Trophoblast cell (in vitro differentiated cells and primary cell): ENCODE results near the gene CNKSR3.

Experiments used
- DNase-seq, 2 donors: peaks; one replicate each; pipeline ENCODE4 v3.0.0-alpha.2; 2016
- H2AFZ ChIP-seq: 2 replicates; pipeline ENCODE4 v1.6.1; 2013; ENCODE audit warnings: low read length, moderate library complexity, mild to moderate bottlenecking; ENCODE audit not compliant: insufficient read depth, poor library complexity
- H2AK5ac ChIP-seq: 2 replicates; pipeline ENCODE4 v1.6.1; 2013; ENCODE audit warnings: mild to moderate bottlenecking, low read length
- H2BK120ac ChIP-seq: 2 replicates; pipeline ENCODE4 v1.6.1; 2013; ENCODE audit warnings: low read length, mild to moderate bottlenecking, moderate library complexity; ENCODE audit not compliant: insufficient read depth, poor library complexity
- H2BK12ac ChIP-seq: 2 replicates; pipeline ENCODE4 v1.6.1; 2013; ENCODE audit warnings: mild to moderate bottlenecking, low read length, moderate library complexity
- H2BK5ac ChIP-seq: 2 replicates; pipeline ENCODE4 v1.6.1; 2013; ENCODE audit warnings: low read length, low read depth, moderate library complexity, mild to moderate bottlenecking; ENCODE audit not compliant: poor library complexity
- H3K14ac ChIP-seq: 2 replicates; pipeline ENCODE4 v1.6.1; 2013; ENCODE audit warnings: mild to moderate bottlenecking, low read length
- H3K18ac ChIP-seq: 2 replicates; pipeline ENCODE4 v1.6.1; 2013; ENCODE audit warnings: mild to moderate bottlenecking, low read length
- H3K23ac ChIP-seq: 2 replicates; pipeline ENCODE4 v1.6.1; 2013; ENCODE audit warnings: low read length
- H3K27ac ChIP-seq: 2 replicates; pipeline ENCODE4 v1.5.1; 2013; ENCODE audit warnings: low read depth, mild to moderate bottlenecking, inconsistent platforms, low read length, moderate library complexity
- H3K27me3 ChIP-seq: 2 replicates; pipeline ENCODE4 v1.6.1; 2013; ENCODE audit warnings: inconsistent platforms, mild to moderate bottlenecking, low read length, moderate library complexity; ENCODE audit not compliant: insufficient read depth
- H3K36me3 ChIP-seq, 2 experiments: 1 replicate in 1 of 2; 2 replicates in 1 of 2; pipeline ENCODE4 v1.6.1; 2013; ENCODE audit warnings: low read length in 2 of 2, mild to moderate bottlenecking in 2 of 2, moderate library complexity in 1 of 2; ENCODE audit not compliant: insufficient read depth in 2 of 2, control insufficient read depth in 1 of 2
- H3K4ac ChIP-seq: 2 replicates; pipeline ENCODE4 v1.6.1; 2013; ENCODE audit warnings: low read depth, mild to moderate bottlenecking, low read length, moderate library complexity
- H3K4me1 ChIP-seq, 2 experiments: 1 replicate in 1 of 2; 2 replicates in 1 of 2; pipeline ENCODE4 v1.6.1; 2013; ENCODE audit warnings: low read length in 2 of 2, mild to moderate bottlenecking in 2 of 2, moderate library complexity in 1 of 2; ENCODE audit not compliant: insufficient read depth in 2 of 2, control insufficient read depth in 1 of 2
- H3K4me2 ChIP-seq: 2 replicates; pipeline ENCODE4 v1.6.1; 2013; ENCODE audit warnings: inconsistent platforms, mild to moderate bottlenecking, low read length, moderate library complexity
- H3K4me3 ChIP-seq: 2 replicates; pipeline ENCODE4 v1.5.1; 2013; ENCODE audit warnings: mild to moderate bottlenecking, low read depth, low read length, inconsistent platforms
- H3K79me1 ChIP-seq: one replicate; pipeline ENCODE4 v1.6.1; 2013; ENCODE audit warnings: low read length
- H3K79me2 ChIP-seq: 2 replicates; pipeline ENCODE4 v1.6.1; 2013; ENCODE audit warnings: low read length, mild to moderate bottlenecking; ENCODE audit not compliant: control insufficient read depth, insufficient read depth, poor library complexity
- H3K9ac ChIP-seq: 2 replicates; pipeline ENCODE4 v1.6.1; 2013; ENCODE audit warnings: mild to moderate bottlenecking, low read length
- H3K9me3 ChIP-seq: 2 replicates; pipeline ENCODE4 v1.6.1; 2013; ENCODE audit warnings: low read depth, mild to moderate bottlenecking, control low read depth, inconsistent platforms, low read length; ENCODE audit not compliant: insufficient read depth
- H4K12ac ChIP-seq: 2 replicates; pipeline ENCODE4 v1.6.1; 2013; ENCODE audit warnings: low read depth, mild to moderate bottlenecking, low read length, moderate library complexity
- H4K8ac ChIP-seq: 2 replicates; pipeline ENCODE4 v1.6.1; 2013; ENCODE audit warnings: low read depth, mild to moderate bottlenecking, low read length, moderate library complexity
- H4K91ac ChIP-seq: one replicate; pipeline ENCODE4 v1.6.1; 2013; ENCODE audit warnings: low read depth, mild to moderate bottlenecking, low read length, moderate library complexity
- WGBS: extraction: QIAGEN DNeasy Blood & Tissue Kit; methylation state at CpG from one replicate; pipeline ENCODE4 v1.1.7; 2013; ENCODE audit warnings: missing lambda C conversion rate; ENCODE audit not compliant: insufficient read length, insufficient coverage; ENCODE audit errors: extremely low coverage; 5-methylcytosine and 5-hydroxymethylcytosine counted together

The CNKSR3 gene

GRCh38 chr6:154529957-154530356 is 19.5 kb upstream of the CNKSR3 start:
- Histone ChIP-seq H4K8ac (no peak overlapping the region), H3K9me3 (no peaks in the 10 kb centered on the region), H2AFZ (no peak overlapping the region), H3K4me2 (no peak overlapping the region), H3K4ac (no peak overlapping the region), H2AK5ac (no peak overlapping the region), H3K27ac (no peak overlapping the region), H3K27me3 (no peaks in the 10 kb centered on the region), H3K4me1 (no peaks in the 10 kb centered on the region), H3K18ac (no peak overlapping the region), H3K79me1 (no peaks in the 10 kb centered on the region), H2BK120ac (no peak overlapping the region), H3K4me3 (no peak overlapping the region), H2BK5ac (no peak overlapping the region), H3K36me3 (no peaks in the 10 kb centered on the region), H3K14ac (no peak overlapping the region), H4K91ac (no peak overlapping the region), H4K12ac (no peak overlapping the region), H3K23ac (no peak overlapping the region), H3K79me2 (no peaks in the 10 kb centered on the region), H3K9ac (no peak overlapping the region), H2BK12ac (no peak overlapping the region)
- peak; percentile 42 to 73 for DNase-seq
- no CpG with 5 or more reads among the region's 6 CpGs for WGBS

GRCh38 chr6:154528310-154528915 is 17.9 kb upstream of the CNKSR3 start:
- Histone ChIP-seq H2AK5ac (no peak overlapping the region), H3K79me2 (no peaks in the 10 kb centered on the region), H3K79me1 (no peaks in the 10 kb centered on the region), H3K9me3 (peaks cover 2% of the 10 kb centered on the region), H3K4me2 (no peak overlapping the region), H4K91ac (no peak overlapping the region), H3K23ac (no peak overlapping the region), H2AFZ (no peak overlapping the region), H4K12ac (no peak overlapping the region), H3K9ac (no peak overlapping the region), H3K4ac (no peak overlapping the region), H3K27me3 (no peaks in the 10 kb centered on the region), H2BK12ac (no peak overlapping the region), H3K18ac (no peak overlapping the region), H3K36me3 (no peaks in the 10 kb centered on the region), H2BK120ac (no peak overlapping the region), H2BK5ac (no peak overlapping the region), H3K14ac (no peak overlapping the region), H4K8ac (no peak overlapping the region), H3K4me1 (no peaks in the 10 kb centered on the region), H3K27ac (no peak overlapping the region), H3K4me3 (no peak overlapping the region)
- DNase-seq = no peak
- WGBS = no CpG with 5 or more reads among the region's 3 CpGs

- Histone ChIP-seq H3K9me3 (peaks cover 2% of the 10 kb centered on the region), H3K23ac (no peak overlapping the region), H3K36me3 (no peaks in the 10 kb centered on the region), H3K79me2 (no peaks in the 10 kb centered on the region), H2AK5ac (no peak overlapping the region), H3K4me2 (no peak overlapping the region), H3K27me3 (no peaks in the 10 kb centered on the region), H3K9ac (no peak overlapping the region), H3K4ac (no peak overlapping the region), H4K91ac (no peak overlapping the region), H2BK120ac (no peak overlapping the region), H3K18ac (no peak overlapping the region), H3K4me1 (no peaks in the 10 kb centered on the region), H4K8ac (no peak overlapping the region), H3K79me1 (no peaks in the 10 kb centered on the region), H3K27ac (no peak overlapping the region), H2BK12ac (no peak overlapping the region), H2BK5ac (no peak overlapping the region), H2AFZ (no peak overlapping the region), H3K4me3 (no peak overlapping the region), H4K12ac (no peak overlapping the region), H3K14ac (no peak overlapping the region)
- DNase-seq = no peak
- WGBS = no CpG with 5 or more reads among the region's 1 CpG
These were observed 16.5 kb upstream of the CNKSR3 start for GRCh38 chr6:154526996-154527395.

- WGBS = no CpG with 5 or more reads among the region's 4 CpGs
- Histone ChIP-seq H3K27ac (no peak overlapping the region), H4K12ac (no peak overlapping the region), H2BK5ac (no peak overlapping the region), H3K36me3 (no peaks in the 10 kb centered on the region), H3K4me1 (no peaks in the 10 kb centered on the region), H3K27me3 (no peaks in the 10 kb centered on the region), H3K4ac (no peak overlapping the region), H3K9me3 (peaks cover 5% of the 10 kb centered on the region), H2AFZ (no peak overlapping the region), H4K91ac (no peak overlapping the region), H3K79me2 (no peaks in the 10 kb centered on the region), H3K23ac (no peak overlapping the region), H3K14ac (no peak overlapping the region), H2BK12ac (no peak overlapping the region), H3K18ac (no peak overlapping the region), H2AK5ac (no peak overlapping the region), H3K4me2 (no peak overlapping the region), H3K9ac (no peak overlapping the region), H2BK120ac (no peak overlapping the region), H3K4me3 (no peak overlapping the region), H4K8ac (no peak overlapping the region), H3K79me1 (no peaks in the 10 kb centered on the region)
- DNase-seq = no peak
These were observed 12.1 kb upstream of the CNKSR3 start for GRCh38 chr6:154522576-154522975.
